ENCODE results near the gene ABI1. TPM values are rescaled to one million over a fixed set of nuclear protein-coding genes. Genes with fewer than 3 reads are reported as not detected.

The ABI1 gene
- total and polyA plus RNA-seq, 2 donors (not counting 1 experiment from before 2014, with no cell fraction given): 29.4 to 74.3 TPM

GRCh38 chr10:26839966-26840627 is 20.7 kb downstream of the ABI1 start:
- H3K4me2 ChIP-seq (ENCODE audit: extremely low read depth, insufficient read depth, low read length): no peak overlapping the region
- H3K36me3 ChIP-seq (ENCODE audit: control insufficient read depth, insufficient read depth, low read length): no peaks in the 10 kb centered on the region
- TF ChIP-seq EZH2 (IDR thresholded peaks at IDR 0.05; ENCODE audit: low read length, missing control alignments) (no peak), CTCF (conservative IDR thresholded peaks at IDR 0.05 in 1 of 2, IDR thresholded peaks at IDR 0.05 in 1 of 2; ENCODE audit: low read depth in 1 of 2, low read length in 2 of 2) (no peak)
- peaks cover 61% of the 10 kb centered on the region for H3K79me2 ChIP-seq (ENCODE audit: control insufficient read depth, insufficient read depth, low read length)
- no peak overlapping the region for H3K27ac ChIP-seq (ENCODE audit: insufficient read depth, low read length)
- H3K9me3 ChIP-seq (ENCODE audit: control insufficient read depth, insufficient read depth, low read depth, low read length): no peaks in the 10 kb centered on the region
- DNase-seq (ENCODE audit: low read depth in 2 of 2): peak; percentile 15 to 66
- H4K20me1 ChIP-seq (ENCODE audit: control insufficient read depth, extremely low read depth, insufficient read depth, low read length): no peaks in the 10 kb centered on the region
- no peak overlapping the region for H2AFZ ChIP-seq (ENCODE audit: low read length)
- H3K9ac ChIP-seq (ENCODE audit: insufficient read depth, low read length): no peak overlapping the region
- H3K4me1 ChIP-seq (ENCODE audit: control insufficient read depth, extremely low read depth, insufficient read depth, low read length): no peaks in the 10 kb centered on the region
- no peaks in the 10 kb centered on the region for H3K27me3 ChIP-seq (ENCODE audit: control insufficient read depth, insufficient read depth, low read length)
- no peak overlapping the region for H3K4me3 ChIP-seq (replicated peaks in 1 of 4; ENCODE audit: control extremely low read depth in 1 of 4, insufficient read depth in 1 of 4, low read depth in 3 of 4, low read length in 4 of 4)

GRCh38 chr10:26837139-26837538 is 23.6 kb downstream of the ABI1 start:
- no peak for DNase-seq (ENCODE audit: low read depth in 2 of 2)
- H3K36me3 ChIP-seq (ENCODE audit: control insufficient read depth, insufficient read depth, low read length): no peaks in the 10 kb centered on the region
- H3K4me2 ChIP-seq (ENCODE audit: extremely low read depth, insufficient read depth, low read length): no peak overlapping the region
- no peak overlapping the region for H3K27ac ChIP-seq (ENCODE audit: insufficient read depth, low read length)
- TF ChIP-seq EZH2 (IDR thresholded peaks at IDR 0.05; ENCODE audit: low read length, missing control alignments) (no peak), CTCF (conservative IDR thresholded peaks at IDR 0.05 in 1 of 2, IDR thresholded peaks at IDR 0.05 in 1 of 2; ENCODE audit: low read depth in 1 of 2, low read length in 2 of 2) (no peak)
- H4K20me1 ChIP-seq (ENCODE audit: control insufficient read depth, extremely low read depth, insufficient read depth, low read length): no peaks in the 10 kb centered on the region
- no peak overlapping the region for H3K9ac ChIP-seq (ENCODE audit: insufficient read depth, low read length)
- H3K4me1 ChIP-seq (ENCODE audit: control insufficient read depth, extremely low read depth, insufficient read depth, low read length): no peaks in the 10 kb centered on the region
- no peaks in the 10 kb centered on the region for H3K9me3 ChIP-seq (ENCODE audit: control insufficient read depth, insufficient read depth, low read depth, low read length)
- no peaks in the 10 kb centered on the region for H3K27me3 ChIP-seq (ENCODE audit: control insufficient read depth, insufficient read depth, low read length)
- no peak overlapping the region for H3K4me3 ChIP-seq (replicated peaks in 1 of 4; ENCODE audit: control extremely low read depth in 1 of 4, insufficient read depth in 1 of 4, low read depth in 3 of 4, low read length in 4 of 4)
- no peak overlapping the region for H2AFZ ChIP-seq (ENCODE audit: low read length)
- peaks cover 69% of the 10 kb centered on the region for H3K79me2 ChIP-seq (ENCODE audit: control insufficient read depth, insufficient read depth, low read length)

DNA sequence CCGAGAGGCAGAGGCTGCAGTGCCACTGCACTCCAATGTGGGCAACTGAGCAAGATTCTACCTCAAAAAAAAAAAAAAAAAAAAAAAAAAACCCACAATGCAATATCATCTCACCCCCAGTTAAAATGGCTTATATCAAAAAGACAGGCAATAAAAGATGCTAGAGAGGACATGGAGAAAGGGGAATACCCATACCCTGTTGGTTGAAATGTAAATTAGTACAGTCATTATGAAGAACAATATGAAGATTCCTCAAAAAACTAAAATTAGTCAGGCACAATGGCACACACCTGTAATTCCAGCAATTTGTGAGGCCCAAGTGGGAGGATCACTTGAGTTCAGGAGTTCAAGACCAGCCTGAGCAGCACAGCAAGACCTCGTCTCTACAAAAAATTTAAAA is 25.7 kb downstream of the ABI1 start:
- peaks cover 68% of the 10 kb centered on the region for H3K79me2 ChIP-seq (ENCODE audit: control insufficient read depth, insufficient read depth, low read length)
- no peaks in the 10 kb centered on the region for H3K27me3 ChIP-seq (ENCODE audit: control insufficient read depth, insufficient read depth, low read length)
- DNase-seq (ENCODE audit: low read depth in 2 of 2): no peak
- no peak overlapping the region for H3K4me2 ChIP-seq (ENCODE audit: extremely low read depth, insufficient read depth, low read length)
- H3K36me3 ChIP-seq (ENCODE audit: control insufficient read depth, insufficient read depth, low read length): no peaks in the 10 kb centered on the region
- TF ChIP-seq CTCF (conservative IDR thresholded peaks at IDR 0.05 in 1 of 2, IDR thresholded peaks at IDR 0.05 in 1 of 2; ENCODE audit: low read depth in 1 of 2, low read length in 2 of 2): no peak
- TF ChIP-seq EZH2 (IDR thresholded peaks at IDR 0.05; ENCODE audit: low read length, missing control alignments): no peak
- H3K9ac ChIP-seq (ENCODE audit: insufficient read depth, low read length): no peak overlapping the region
- H2AFZ ChIP-seq (ENCODE audit: low read length): no peak overlapping the region
- H3K27ac ChIP-seq (ENCODE audit: insufficient read depth, low read length): no peak overlapping the region
- no peaks in the 10 kb centered on the region for H3K4me1 ChIP-seq (ENCODE audit: control insufficient read depth, extremely low read depth, insufficient read depth, low read length)
- H3K4me3 ChIP-seq (replicated peaks in 1 of 4; ENCODE audit: control extremely low read depth in 1 of 4, insufficient read depth in 1 of 4, low read depth in 3 of 4, low read length in 4 of 4): no peak overlapping the region
- no peaks in the 10 kb centered on the region for H4K20me1 ChIP-seq (ENCODE audit: control insufficient read depth, extremely low read depth, insufficient read depth, low read length)
- no peaks in the 10 kb centered on the region for H3K9me3 ChIP-seq (ENCODE audit: control insufficient read depth, insufficient read depth, low read depth, low read length)

Measured in fibroblast of lung (primary cell).